GM23248 (cell line): ENCODE measurements around the gene ENTHD1.

Experiments used
- EZH2 ChIP-seq: fragments of 200-600 bp; sonication (generic); IDR thresholded peaks from 2 replicates; pipeline ENCODE4 v1.6.1; 2018; ENCODE audit warnings: antibody characterized with exemption, mild to moderate bottlenecking; ENCODE audit not compliant: insufficient read depth, poor library complexity, severe bottlenecking
- EZH2phosphoT487 ChIP-seq: fragments of 200-600 bp; sonication (generic); IDR thresholded peaks from 2 replicates; pipeline ENCODE4 v1.6.1; 2018; ENCODE audit warnings: antibody characterized with exemption, moderate library complexity, mild to moderate bottlenecking, low read depth; ENCODE audit not compliant: insufficient read depth

DNA sequence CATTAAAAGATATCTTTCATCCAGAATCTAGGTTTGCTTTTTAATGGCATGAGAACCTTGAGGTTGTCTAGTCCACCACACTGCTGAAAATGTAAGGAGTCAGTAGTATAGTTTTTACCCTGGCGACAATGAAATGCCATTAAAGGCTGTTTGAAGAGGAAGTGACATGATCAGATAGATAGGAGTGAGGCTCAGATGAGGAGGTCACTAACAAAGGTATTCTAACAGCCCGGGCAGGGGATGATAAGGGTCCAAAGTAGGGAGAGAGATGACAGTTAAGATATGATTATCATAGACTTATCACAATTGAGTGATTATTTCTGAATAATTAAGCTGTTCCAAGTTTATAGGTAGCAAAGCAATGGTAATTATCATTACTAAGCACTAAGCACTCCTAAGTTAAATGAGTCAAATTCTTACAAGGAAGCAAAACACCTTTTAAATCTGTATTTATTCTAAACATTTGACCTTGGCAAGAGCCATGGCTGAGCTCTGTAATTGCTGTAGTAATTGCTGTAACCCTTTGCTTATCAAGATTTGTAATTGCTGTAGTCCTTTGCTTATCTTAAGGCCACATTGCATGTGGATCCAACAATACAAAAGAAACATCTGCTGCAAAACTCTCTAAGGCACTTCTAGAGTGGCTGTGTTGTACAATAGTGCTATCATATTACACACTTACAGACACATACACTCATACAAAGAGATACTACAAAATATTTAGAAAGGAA lies 92.6 kb downstream of the ENTHD1 start:
- TF ChIP-seq EZH2phosphoT487 (no peak), EZH2 (no peak)
